Transverse colon (tissue), 3 donors: ENCODE data around the gene ARHGEF7.

Experiments used
- EP300 ChIP-seq: sonication (generic); formaldehyde crosslinking; IDR thresholded peaks from one replicate; pipeline ENCODE4 v1.6.1; 2017; ENCODE audit warnings: antibody characterized with exemption, low read depth
- TF ChIP-seq, protein P1 (sequence below), 5 experiments: fragments of 200-600 bp in 3 of 5; fragments of 450-650 bp in 2 of 5; sonication (generic) in 3 of 5; IDR thresholded peaks; 1 replicate in 2 of 5; 2 replicates in 3 of 5; pipeline ENCODE4 v1.5.1; 2016 to 2017; ENCODE audit warnings: antibody characterized with exemption in 5 of 5, inconsistent platforms in 3 of 5, mild to moderate bottlenecking in 2 of 5, moderate library complexity in 1 of 5

DNA sequence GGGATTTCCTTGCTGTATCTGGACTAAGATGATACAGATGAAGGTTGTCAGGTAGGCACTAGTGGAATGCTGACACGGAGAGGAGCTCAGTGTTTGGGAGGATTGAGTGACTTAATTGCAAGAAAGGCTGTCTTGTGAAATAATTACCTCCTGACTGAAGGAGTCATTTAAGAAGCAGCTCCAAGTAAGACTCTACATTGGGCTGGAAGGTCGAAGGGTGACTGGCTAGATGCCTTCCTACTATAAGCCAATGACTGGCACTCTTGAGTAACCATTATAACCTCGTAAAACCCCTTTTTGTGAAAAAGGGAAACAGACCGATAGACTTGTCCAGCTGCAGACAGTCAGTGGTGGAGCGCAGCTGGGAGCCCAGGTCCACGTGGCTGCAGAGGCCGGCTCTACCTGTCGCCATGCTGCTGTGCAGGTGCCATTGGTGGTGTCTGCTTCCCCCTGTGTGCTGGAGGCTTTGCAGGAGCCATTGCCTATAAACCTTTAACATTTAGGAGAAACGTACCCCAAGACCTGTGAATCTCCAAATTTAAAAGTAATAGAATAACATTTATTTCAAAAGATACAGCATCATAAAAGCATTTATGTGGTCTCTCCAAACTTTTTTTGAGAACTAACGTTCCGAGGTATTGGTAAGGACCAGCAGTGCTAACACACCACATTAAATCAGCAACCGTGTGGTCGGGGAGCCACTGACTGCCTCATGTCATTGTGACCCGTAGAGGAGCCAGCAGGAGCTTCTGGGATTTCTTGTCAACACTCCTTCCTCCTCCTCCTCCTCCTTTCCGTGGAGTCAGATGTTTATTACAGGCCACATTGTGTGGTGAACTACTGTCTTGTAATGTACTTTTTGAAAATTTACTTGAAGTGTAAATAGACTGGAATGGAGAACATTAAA is 124.9 kb downstream of the ARHGEF7 start:
- no peak for TF ChIP-seq EP300
- TF ChIP-seq, protein P1, sequence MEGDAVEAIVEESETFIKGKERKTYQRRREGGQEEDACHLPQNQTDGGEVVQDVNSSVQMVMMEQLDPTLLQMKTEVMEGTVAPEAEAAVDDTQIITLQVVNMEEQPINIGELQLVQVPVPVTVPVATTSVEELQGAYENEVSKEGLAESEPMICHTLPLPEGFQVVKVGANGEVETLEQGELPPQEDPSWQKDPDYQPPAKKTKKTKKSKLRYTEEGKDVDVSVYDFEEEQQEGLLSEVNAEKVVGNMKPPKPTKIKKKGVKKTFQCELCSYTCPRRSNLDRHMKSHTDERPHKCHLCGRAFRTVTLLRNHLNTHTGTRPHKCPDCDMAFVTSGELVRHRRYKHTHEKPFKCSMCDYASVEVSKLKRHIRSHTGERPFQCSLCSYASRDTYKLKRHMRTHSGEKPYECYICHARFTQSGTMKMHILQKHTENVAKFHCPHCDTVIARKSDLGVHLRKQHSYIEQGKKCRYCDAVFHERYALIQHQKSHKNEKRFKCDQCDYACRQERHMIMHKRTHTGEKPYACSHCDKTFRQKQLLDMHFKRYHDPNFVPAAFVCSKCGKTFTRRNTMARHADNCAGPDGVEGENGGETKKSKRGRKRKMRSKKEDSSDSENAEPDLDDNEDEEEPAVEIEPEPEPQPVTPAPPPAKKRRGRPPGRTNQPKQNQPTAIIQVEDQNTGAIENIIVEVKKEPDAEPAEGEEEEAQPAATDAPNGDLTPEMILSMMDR (IDR thresholded peaks at IDR 0.05), result no peak
